ENCODE measurements around the gene PCDH15. TPM values are rescaled to one million over a fixed set of nuclear protein-coding genes. Genes with fewer than 3 reads are reported as not detected.

The PCDH15 gene
- total RNA-seq, 1 donor from 2014 or later, result not detected

DNA sequence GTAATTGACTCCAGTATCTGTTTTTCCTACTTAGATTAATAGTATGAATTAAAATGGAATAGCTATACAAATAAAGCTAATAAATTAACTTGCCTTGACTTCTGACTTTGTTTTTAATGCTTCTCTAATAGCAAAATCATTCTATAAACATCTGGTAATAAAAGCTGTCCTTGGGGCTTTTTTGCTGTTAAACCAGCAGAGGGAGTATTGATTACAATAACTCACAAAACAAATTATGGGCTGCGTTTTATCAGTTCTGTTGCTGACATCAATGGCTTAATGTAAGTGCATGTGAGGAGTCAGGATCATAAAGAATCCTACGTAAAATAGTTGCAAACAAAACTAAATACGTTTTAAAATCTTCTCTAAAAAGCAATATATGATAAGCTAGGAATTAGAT lies 667.8 kb downstream of the PCDH15 start:
- DNase-seq (no peak), ATAC-seq (ENCODE audit: low read depth) (no peak)
- Mint-ChIP-seq H3K36me3 (ENCODE audit: low read depth) (no peaks in the 10 kb centered on the region), H3K27me3 (no peaks in the 10 kb centered on the region), H3K4me1 (no peaks in the 10 kb centered on the region), H3K9me3 (peaks cover 6% of the 10 kb centered on the region), H3K27ac (no peak overlapping the region), H3K4me3 (no peak overlapping the region)
- intact Hi-C loops (cut with micrococcal nuclease), result no loop called here
- ChIA-PET POLR2A (no interaction called here), CTCF (no interaction called here)
- TF ChIP-seq, protein P1, sequence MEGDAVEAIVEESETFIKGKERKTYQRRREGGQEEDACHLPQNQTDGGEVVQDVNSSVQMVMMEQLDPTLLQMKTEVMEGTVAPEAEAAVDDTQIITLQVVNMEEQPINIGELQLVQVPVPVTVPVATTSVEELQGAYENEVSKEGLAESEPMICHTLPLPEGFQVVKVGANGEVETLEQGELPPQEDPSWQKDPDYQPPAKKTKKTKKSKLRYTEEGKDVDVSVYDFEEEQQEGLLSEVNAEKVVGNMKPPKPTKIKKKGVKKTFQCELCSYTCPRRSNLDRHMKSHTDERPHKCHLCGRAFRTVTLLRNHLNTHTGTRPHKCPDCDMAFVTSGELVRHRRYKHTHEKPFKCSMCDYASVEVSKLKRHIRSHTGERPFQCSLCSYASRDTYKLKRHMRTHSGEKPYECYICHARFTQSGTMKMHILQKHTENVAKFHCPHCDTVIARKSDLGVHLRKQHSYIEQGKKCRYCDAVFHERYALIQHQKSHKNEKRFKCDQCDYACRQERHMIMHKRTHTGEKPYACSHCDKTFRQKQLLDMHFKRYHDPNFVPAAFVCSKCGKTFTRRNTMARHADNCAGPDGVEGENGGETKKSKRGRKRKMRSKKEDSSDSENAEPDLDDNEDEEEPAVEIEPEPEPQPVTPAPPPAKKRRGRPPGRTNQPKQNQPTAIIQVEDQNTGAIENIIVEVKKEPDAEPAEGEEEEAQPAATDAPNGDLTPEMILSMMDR (IDR thresholded peaks at IDR 0.05), result no peak

DNA sequence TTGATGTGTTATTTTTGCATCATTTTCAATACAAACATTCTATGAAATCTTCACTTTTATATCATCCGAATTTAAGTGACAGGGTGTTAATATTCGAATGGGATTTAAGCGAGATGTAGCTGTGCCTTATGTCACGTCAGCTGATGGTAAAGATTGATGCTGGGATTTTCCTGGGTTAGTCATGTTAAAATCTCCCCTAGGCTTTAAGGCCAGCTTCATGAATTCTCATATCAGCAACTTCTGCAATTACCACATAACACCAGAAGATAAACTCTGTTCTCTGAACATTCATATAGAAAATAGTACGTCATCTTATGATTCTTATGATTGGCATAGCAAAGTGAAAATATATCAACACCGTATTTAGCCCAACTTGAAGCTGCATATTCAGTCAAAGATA lies 669.2 kb downstream of the PCDH15 start:
- peaks cover 8% of the 10 kb centered on the region for H3K9me3 Mint-ChIP-seq
- H3K27ac Mint-ChIP-seq, result no peak overlapping the region
- no peaks in the 10 kb centered on the region for H3K4me1 Mint-ChIP-seq
- no peaks in the 10 kb centered on the region for H3K36me3 Mint-ChIP-seq (ENCODE audit: low read depth)
- ATAC-seq (ENCODE audit: low read depth) (no peak), DNase-seq (no peak)
- POLR2A ChIA-PET, result no interaction called here
- CTCF ChIA-PET, result no interaction called here
- no peak overlapping the region for H3K4me3 Mint-ChIP-seq
- intact Hi-C loops (cut with micrococcal nuclease), result no loop called here
- TF ChIP-seq, protein P1 (IDR thresholded peaks at IDR 0.05), result no peak
- no peaks in the 10 kb centered on the region for H3K27me3 Mint-ChIP-seq

DNA sequence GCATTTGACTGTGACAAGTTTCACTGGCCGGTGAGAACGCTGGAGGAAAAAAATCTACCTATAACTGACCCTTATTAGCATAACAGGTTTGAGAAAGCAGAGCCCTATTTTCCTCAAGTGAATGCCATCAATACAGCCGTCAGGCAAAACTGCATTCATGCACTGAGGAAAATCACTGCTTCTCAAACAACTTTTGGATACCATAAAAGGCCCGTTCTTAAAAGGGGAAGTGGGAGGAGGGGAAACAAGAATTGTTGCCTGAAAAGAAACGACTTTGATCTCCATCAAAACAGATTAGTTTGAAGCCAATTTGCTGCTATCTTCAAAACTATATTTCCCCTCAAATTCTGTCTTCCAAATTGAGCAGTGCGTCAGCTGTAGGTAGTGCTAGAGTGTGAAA lies 670.6 kb downstream of the PCDH15 start:
- TF ChIP-seq, protein P1 (IDR thresholded peaks at IDR 0.05), result no peak
- CTCF ChIA-PET, result no interaction called here
- POLR2A ChIA-PET, result no interaction called here
- H3K4me3 Mint-ChIP-seq, result no peak overlapping the region
- H3K27ac Mint-ChIP-seq, result no peak overlapping the region
- peaks cover 4% of the 10 kb centered on the region for H3K9me3 Mint-ChIP-seq
- no peaks in the 10 kb centered on the region for H3K27me3 Mint-ChIP-seq
- H3K36me3 Mint-ChIP-seq (ENCODE audit: low read depth), result no peaks in the 10 kb centered on the region
- ATAC-seq (ENCODE audit: low read depth), result no peak
- no peak for DNase-seq
- intact Hi-C loops (cut with micrococcal nuclease), result no loop called here
- H3K4me1 Mint-ChIP-seq, result no peaks in the 10 kb centered on the region

DNA sequence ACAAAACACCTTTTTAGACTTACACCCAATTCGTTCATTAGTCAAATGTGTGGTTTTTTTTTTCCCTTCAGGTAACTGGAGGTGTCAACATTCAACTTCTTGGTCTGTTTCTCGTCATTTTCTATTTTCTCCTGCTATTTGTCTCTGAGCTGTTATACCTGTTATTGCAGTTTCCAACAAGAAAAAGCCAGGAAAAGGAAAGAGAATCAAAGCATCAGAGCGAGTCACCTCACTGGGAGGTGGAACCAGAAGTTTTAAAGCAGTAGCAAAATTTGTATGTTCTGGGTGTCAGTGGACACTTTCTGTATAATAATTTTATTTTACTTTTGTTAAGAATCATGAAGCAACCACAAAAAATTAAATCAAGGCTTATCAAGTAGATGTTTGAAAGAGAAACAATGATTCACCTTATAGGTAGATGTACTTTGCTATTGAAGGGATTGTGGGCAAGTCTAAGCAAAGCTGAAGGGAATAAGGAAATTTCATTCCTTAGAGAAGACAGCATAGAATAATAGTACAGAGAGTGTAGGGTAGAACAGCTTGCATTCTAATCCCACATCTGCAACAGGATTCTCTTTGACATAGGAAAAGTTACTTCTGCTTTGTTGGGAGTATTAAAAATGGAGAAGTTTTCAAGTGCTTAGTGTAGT lies 675.8 kb downstream of the PCDH15 start:
- H3K4me3 Mint-ChIP-seq, result no peak overlapping the region
- no peaks in the 10 kb centered on the region for H3K27me3 Mint-ChIP-seq
- no peaks in the 10 kb centered on the region for H3K36me3 Mint-ChIP-seq (ENCODE audit: low read depth)
- H3K4me1 Mint-ChIP-seq, result no peaks in the 10 kb centered on the region
- TF ChIP-seq, protein P1 (IDR thresholded peaks at IDR 0.05), result no peak
- peaks cover 7% of the 10 kb centered on the region for H3K9me3 Mint-ChIP-seq
- intact Hi-C loops (cut with micrococcal nuclease), result no loop called here
- no peak overlapping the region for H3K27ac Mint-ChIP-seq
- POLR2A ChIA-PET, result no interaction called here
- CTCF ChIA-PET, result no interaction called here
- no peak for DNase-seq
- no peak for ATAC-seq (ENCODE audit: low read depth)

DNA sequence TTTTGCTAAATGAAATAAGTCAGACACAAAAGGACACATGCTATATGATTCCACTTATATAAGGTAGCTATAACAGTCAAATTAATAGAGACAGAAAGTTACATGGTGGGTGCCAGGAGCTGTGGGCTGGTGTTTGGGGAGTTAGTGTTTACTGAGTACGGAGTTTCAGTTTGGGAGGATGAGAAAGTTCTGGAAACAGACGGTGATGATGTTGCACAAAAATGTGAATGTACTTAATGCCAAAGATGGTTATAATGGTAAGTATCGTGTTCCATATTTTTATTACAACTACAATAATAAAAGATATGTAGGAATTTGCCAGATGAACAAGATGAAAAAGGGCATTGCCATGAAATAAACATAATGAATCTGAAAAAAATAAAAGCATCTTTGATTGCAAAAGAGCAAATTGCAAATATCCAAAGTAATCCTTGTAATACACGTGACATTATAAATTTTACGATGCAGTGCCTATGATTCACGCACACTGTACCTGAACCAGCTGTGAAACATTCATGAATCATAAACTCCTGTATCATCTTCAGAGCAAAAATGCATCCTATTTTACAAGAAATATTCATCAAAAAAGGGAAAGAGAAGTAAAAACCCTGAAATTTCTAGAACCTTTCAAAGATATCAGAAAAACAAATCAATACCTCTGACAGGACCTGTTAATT lies 676.7 kb downstream of the PCDH15 start:
- ChIA-PET CTCF (no interaction called here), POLR2A (no interaction called here)
- TF ChIP-seq, protein P1 (IDR thresholded peaks at IDR 0.05), result no peak
- no peaks in the 10 kb centered on the region for H3K27me3 Mint-ChIP-seq
- H3K9me3 Mint-ChIP-seq, result peaks cover 7% of the 10 kb centered on the region
- DNase-seq, result no peak
- no peak for ATAC-seq (ENCODE audit: low read depth)
- no peaks in the 10 kb centered on the region for H3K36me3 Mint-ChIP-seq (ENCODE audit: low read depth)
- H3K4me3 Mint-ChIP-seq, result no peak overlapping the region
- H3K4me1 Mint-ChIP-seq, result no peaks in the 10 kb centered on the region
- H3K27ac Mint-ChIP-seq, result no peak overlapping the region
- intact Hi-C loops (cut with micrococcal nuclease), result no loop called here
